Caki2 (cell line): ENCODE measurements around the gene HPDL. TPM values are rescaled to one million over a fixed set of nuclear protein-coding genes. Genes with fewer than 3 reads are reported as not detected.
"Not testable (repeated sequence)": the region's sequence is repeated elsewhere in the genome, so short reads cannot be mapped to it uniquely, and the experiment has no call there.

ENCODE experiments used
- DNase-seq: peaks from one replicate; pipeline ENCODE4 v3.0.0-alpha.2; 2015; ENCODE audit warnings: low read depth
- in situ Hi-C: cut with HindIII; loops from 2 replicates; pipeline ENCODE4 v1.10.0; 2016; ENCODE audit warnings: low sequenced_read_pairs, low pct_unique_long_range_greater_than_20kb, mixed read lengths
- total RNA-seq: library from RNA; depleted of rRNA; stranded (reverse); fragments of >200 nt; shearing (Covaris generic); gene quantifications from 2 replicates; pipeline ENCODE4 v1.2.3, GENCODE V29; 2014; ENCODE audit warnings: low replicate concordance; rRNA removed

The HPDL gene
- 0.49 and 1.1 TPM in 2 replicates for total RNA-seq

GRCh38 chr1:45326627-45327623 lies at the start of gene HPDL:
TSS of gene HPDL (plus strand) at chr1:45326895. CDS start at chr1:45327149, 254 bp downstream.
- peak; percentile 33 for DNase-seq
- in situ Hi-C loops, result no loop called here

- in situ Hi-C loops, result no loop called here
- no peak for DNase-seq
Observed at GRCh38 chr1:45282351-45282750, 44.3 kb upstream of the HPDL start.

GRCh38 chr1:45284858-45285257 lies 41.8 kb upstream of the HPDL start:
- DNase-seq, in situ Hi-C loops: not testable (repeated sequence)

- in situ Hi-C loops, DNase-seq: not testable (repeated sequence)
Observed at GRCh38 chr1:45286521-45286920, 40.2 kb upstream of the HPDL start.

GRCh38 chr1:45291002-45291401 lies 35.7 kb upstream of the HPDL start:
- DNase-seq, in situ Hi-C loops: not testable (repeated sequence)

- no peak for DNase-seq
- in situ Hi-C loops, result no loop called here
Observed at GRCh38 chr1:45291716-45292115, 35.0 kb upstream of the HPDL start.

- no peak for DNase-seq
- in situ Hi-C loops, result no loop called here
Observed at GRCh38 chr1:45297666-45298356, 28.9 kb upstream of the HPDL start.

- in situ Hi-C loops, result no loop called here
- no peak for DNase-seq
Observed at GRCh38 chr1:45299296-45299695, 27.4 kb upstream of the HPDL start.

- DNase-seq, result peak; percentile 33
- in situ Hi-C loops, result no loop called here
Observed at GRCh38 chr1:45299981-45300668, 26.6 kb upstream of the HPDL start.

GRCh38 chr1:45300669-45300997 lies 26.1 kb upstream of the HPDL start:
- in situ Hi-C loops, result no loop called here
- DNase-seq, result no peak

GRCh38 chr1:45302505-45303150 lies 24.1 kb upstream of the HPDL start:
- DNase-seq, result no peak
- in situ Hi-C loops, result no loop called here

GRCh38 chr1:45303520-45304310 lies 23.0 kb upstream of the HPDL start:
- DNase-seq, result peak; percentile 93
- in situ Hi-C loops, result no loop called here

- DNase-seq, result no peak
- in situ Hi-C loops, result no loop called here
Observed at GRCh38 chr1:45304311-45305081, 22.2 kb upstream of the HPDL start.

GRCh38 chr1:45305231-45305630 lies 21.5 kb upstream of the HPDL start:
- in situ Hi-C loops, result no loop called here
- DNase-seq, result no peak

- DNase-seq, result no peak
- in situ Hi-C loops, result no loop called here
Observed at GRCh38 chr1:45306319-45306718, 20.4 kb upstream of the HPDL start.

- in situ Hi-C loops, result no loop called here
- DNase-seq, result no peak
Observed at GRCh38 chr1:45306905-45307304, 19.8 kb upstream of the HPDL start.

GRCh38 chr1:45314266-45314665 lies 12.4 kb upstream of the HPDL start:
- no peak for DNase-seq
- in situ Hi-C loops, result no loop called here
